H1 (cell line): Measurements from ENCODE around the gene CD8B2. TPM values are rescaled to one million over a fixed set of nuclear protein-coding genes. Genes with fewer than 3 reads are reported as not detected.

Source experiments
- ATF2 ChIP-seq: IDR thresholded peaks from 2 replicates; pipeline ENCODE4 v1.6.1; 2012; ENCODE audit warnings: low read length, inconsistent platforms
- CTBP2 ChIP-seq: IDR thresholded peaks from 2 replicates; pipeline ENCODE4 v1.7.0; 2011; ENCODE audit warnings: borderline replicate concordance, mild to moderate bottlenecking, moderate library complexity, mixed read lengths, low read length; ENCODE audit not compliant: insufficient read depth, insufficient read length
- RFX5 ChIP-seq: IDR thresholded peaks from 2 replicates; pipeline ENCODE4 v1.6.1; 2011; ENCODE audit warnings: low read depth, low read length, improper control_type of control experiment, borderline replicate concordance
- SIN3A ChIP-seq, 2 experiments: IDR thresholded peaks in 1 of 2; conservative IDR thresholded peaks in 1 of 2; 2 replicates each; pipeline ENCODE4 v1.6.1; 2011 to 2012; ENCODE audit warnings: low read length in 2 of 2, improper control_type of control experiment in 1 of 2, low read depth in 1 of 2, mild to moderate bottlenecking in 1 of 2
- polyA plus RNA-seq, 7 experiments: library from polyadenylated mRNA; depleted of rRNA in 3 of 7; stranded (reverse) in 5 of 7; unstranded in 2 of 7; fragments of >200 nt in 5 of 7; fragments of 200-250 nt in 2 of 7; gene quantifications; 1 replicate in 5 of 7; 2 replicates in 1 of 7; 4 replicates in 1 of 7; pipeline versions ENCODE4 v1.2.1 to v1.2.3, GENCODE V29; 2011 to 2013; ENCODE audit warnings: missing spikeins in 2 of 7, mixed read lengths in 2 of 7
- total RNA-seq: library from RNA; stranded (reverse); fragmentation: NEBNext Ultra II Directional; extraction: Animal tissue kit (Norgen Biotek cat#: 25700); gene quantifications from 2 replicates; pipeline ENCODE4 v1.2.1, GENCODE V29; 2021

Gene CD8B2
- total and polyA plus RNA-seq, 2 of the 8 experiments (the other 6 are each of a cell fraction or from before 2014, with no cell fraction given), result 0.03 TPM; not detected in 1

- TF ChIP-seq SIN3A (conservative IDR thresholded peaks at IDR 0.05 in 1 of 2, IDR thresholded peaks at IDR 0.05 in 1 of 2; ENCODE audit: low read depth in 1 of 2, low read length in 2 of 2), result no peak
- no peak for TF ChIP-seq ATF2
- no peak for TF ChIP-seq CTBP2
- no peak for TF ChIP-seq RFX5
Observed at GRCh38 chr2:106551417-106552130, 64.4 kb downstream of the CD8B2 start (continued).
